Dermis microvascular lymphatic vessel endothelial cell (primary cell): ENCODE data around the gene EDAR. TPM values are rescaled to one million over a fixed set of nuclear protein-coding genes. Genes with fewer than 3 reads are reported as not detected.

Experiments used
- DNase-seq, 2 donors: peaks; one replicate each; pipeline versions ENCODE4 v3.0.0 to v3.0.0-alpha.2; 2010; ENCODE audit warnings: low read depth in 2 of 2
- total RNA-seq: library from RNA; depleted of rRNA; stranded (reverse); fragments of >200 nt; gene quantifications from 2 replicates; pipeline ENCODE4 v1.2.1, GENCODE V29; 2014

The EDAR gene
- total RNA-seq, result under 0.01 TPM in 1 of 2 replicates, not detected in the other

DNA sequence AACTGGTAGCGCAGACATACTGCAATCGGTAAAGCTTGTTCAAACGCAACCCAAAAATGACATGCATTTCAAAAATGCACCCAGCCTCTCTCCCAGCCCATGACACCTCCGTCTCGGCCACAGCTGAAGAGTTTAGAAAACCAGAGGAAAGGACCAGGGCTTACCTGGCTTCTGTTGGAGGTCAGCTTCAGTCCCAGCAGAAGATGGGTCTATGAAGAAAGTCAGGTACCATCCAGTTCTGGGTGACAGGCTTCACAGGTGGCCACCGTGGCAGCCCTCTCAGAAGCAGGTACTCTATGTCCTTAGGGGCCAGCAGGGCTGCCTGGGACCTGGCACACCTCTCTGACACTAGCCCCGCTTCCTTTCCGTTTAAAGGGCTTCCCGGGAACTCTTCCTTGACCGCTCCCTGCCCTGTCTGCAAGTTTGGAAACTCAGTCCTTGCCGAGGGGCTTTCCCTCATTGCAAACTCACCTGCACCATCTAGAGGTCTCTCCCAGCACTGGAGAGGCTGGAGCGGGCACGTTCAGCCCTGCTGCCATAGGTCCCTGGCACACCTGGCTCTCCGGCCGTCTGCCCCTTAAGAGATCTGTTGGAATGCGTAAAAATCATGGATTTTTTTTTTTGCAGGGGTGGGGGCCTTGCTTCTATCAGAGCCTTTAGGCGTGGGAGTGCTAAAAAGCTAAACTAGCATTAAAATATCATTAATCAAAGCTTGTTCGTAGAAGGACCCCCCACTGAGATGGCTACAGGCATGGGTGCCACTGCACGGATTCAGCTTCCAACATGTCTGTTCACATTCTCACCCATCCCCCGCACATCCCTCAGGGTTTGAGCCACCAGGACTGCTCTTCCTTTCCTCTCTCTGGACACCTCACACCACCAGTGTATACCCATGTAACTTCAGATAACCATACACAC lies at the start of gene EDAR:
TSS of gene EDAR (minus strand) at position 425 of the 918 bp plus-strand sequence. CDS start 58,206 bp downstream, outside the sequence.
- DNase-seq, result peak; percentile 29 to 38

DNA sequence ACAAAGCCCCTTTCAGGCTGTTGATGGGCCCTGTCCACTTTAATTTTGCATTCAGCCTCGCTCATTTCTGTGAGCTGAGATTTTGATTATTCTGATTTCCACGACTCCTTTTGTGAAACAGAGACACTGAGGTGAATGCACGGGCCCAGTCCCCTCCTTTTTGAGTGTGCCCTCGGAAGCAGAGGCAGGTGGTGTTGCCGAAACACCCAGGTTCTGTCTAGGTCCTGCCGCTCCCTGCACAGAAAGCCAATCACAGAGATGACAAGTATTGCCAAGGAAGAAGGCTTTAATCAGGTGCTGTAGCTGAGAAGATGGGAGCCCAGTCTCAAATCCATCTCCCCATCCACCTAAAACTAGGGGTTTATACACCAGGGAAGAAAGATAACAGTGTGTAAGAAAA lies 44.2 kb upstream of the EDAR start:
- no peak for DNase-seq

DNA sequence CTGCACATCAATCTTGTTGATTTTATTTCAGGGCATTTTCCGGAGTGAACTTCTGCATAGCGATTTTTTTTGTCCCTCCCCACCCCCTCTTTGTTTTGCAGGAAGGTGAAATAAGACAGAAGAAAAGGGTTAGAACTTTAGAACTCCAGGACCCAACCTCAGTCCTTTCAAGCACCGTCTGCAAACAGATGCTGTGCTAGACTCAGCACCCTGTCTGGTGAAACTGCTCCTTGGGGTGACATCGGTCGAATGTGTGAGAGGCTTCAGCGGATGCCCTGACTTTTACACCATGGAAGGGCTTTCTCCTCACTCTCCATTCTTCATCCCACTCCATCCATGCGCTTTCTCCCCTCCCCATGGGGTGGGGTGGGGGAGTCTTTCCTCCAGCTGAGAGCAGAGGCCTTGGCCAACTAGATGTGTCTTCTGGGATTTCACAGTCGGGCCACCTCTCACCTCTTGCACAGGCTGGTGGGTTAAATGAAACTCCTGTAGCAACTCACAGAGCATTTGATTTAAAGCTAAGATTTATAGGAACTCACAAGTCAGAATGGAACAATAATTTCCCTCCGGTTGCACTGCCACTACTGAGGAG lies 43.3 kb upstream of the EDAR start:
- DNase-seq, result no peak

DNA sequence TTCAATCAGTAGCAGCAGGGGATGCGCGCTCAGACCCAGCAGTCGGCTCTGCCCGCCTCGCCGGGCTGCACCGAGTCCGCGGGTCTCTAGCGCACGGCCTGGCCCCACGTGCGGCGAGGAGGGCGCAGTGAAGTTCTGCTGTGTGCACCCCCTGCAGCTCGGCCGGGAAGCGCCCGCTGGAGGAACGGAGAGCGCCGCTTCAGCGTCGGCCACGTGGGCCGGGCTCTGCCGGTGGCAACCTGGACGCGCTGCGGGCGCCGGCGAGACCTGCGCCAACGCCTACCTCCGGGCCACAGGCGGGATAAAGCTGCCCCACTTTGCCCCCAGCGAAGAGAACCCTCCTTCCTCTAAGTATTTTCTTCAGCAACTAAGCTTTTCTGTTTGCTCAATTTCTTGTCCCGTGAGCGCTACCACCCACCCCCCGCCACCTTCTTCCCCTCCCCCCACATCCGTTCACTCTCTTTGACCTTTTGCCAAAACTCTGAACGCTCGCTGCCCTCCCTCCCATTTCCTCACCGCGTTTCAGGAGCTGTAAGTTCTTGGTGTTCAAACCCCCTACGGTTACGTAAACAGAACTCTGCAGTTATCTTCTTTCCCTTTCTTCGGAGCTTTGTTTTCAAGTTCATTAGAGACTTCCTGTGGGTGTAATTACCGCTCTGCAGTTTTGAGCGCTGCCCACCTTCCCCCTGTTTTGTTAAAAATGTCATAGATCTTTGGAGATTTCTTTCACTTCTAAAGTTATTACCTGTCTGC lies 42.6 kb upstream of the EDAR start:
- peak in 1 of 2 donors; percentile 58 for DNase-seq

DNA sequence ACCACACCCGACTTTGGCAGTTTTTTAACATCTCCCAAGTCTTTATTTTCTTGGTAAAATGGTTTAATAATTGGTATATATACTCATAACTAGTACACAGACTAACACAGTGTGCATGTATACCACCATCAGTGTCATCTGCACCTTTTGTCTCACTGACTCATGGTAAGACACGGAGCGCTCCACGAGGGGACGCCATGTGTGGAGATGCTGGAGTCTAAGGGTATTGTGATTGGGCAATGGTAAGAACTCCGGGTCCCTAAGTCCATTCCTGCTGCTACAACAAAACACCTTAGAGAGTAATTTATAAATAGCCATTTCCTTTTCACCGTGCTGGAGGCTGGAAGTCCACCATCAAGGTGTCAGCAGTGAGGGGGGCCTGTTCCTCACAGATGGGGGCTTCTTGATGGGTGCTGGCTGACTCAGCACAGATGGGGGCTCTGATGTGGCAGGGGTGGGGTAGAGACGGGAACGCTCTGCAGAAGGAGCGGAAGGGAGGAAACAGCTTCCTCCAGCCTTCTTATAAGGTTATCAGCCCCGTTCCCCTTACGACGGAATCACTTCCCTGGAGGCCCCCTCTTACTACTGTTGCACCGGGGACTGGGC lies 42.0 kb upstream of the EDAR start:
- no peak for DNase-seq

DNA sequence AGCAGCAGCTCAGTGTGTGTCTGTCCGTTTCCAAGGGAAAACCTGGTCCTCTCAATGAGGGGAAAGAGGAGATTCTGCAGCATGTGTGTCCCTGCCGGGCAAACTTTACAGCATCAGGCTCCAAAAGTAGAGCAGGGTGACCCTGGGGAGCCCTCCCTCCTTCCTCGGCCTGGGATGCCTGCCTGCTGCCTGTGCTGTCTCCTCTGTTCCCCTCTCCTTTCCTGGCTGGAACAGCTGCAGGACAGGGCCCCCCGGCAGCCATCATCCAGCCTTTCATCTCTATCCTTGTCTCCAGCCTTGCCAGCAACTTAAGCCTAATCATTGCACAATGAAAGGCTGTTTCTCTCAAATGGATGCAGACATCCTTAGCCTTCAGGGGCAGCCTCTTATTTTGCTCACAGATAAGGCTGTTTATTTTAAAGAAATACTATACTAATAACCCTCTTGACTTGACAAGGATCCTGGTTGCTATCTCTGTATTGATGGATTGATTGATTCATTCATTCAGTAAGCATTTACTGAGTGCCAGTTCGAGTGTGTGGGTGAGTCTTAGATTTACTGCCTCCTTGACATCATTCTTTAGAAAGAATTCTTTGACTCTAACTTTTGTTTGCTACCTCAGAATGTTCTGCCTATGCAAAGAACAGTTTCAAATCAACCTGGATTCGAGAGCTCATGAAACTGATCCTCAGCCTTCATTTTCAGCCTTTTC lies 40.6 kb upstream of the EDAR start:
- DNase-seq, result no peak

DNA sequence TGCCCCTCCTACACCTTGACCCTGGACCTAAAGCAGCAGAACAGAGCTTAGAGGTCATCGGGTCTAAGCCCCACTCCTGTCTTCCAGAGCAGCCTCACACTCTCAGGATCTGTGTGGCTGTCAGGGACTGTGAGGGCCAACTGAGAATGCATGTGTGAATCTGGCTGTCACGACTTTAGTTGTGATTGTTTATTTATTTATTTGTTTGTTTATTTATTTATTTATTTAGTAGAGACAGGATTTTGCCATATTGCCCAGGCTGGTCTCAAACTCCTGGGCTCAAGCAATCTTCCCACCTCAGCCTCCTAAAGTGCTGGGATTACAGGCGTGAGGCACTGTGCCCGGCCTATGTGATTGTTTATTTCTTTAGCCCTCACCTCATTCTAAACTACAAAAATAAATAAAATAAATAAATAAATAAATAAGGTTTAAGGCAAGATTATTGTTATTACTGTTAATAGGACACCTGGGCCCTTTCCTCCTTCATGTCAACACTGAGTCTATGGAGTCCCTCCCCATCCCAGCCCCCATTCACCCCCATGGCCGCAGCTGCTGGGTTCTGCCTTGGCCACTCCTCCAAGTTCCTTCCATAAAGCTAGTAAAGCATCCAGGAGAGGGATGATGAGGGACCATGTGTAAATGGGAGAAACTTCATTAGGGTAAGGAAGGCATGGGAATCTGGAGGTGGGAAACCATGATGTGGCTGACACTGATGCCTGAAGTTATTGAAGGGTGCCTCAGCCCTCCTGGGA lies 39.9 kb upstream of the EDAR start:
- DNase-seq, result no peak

DNA sequence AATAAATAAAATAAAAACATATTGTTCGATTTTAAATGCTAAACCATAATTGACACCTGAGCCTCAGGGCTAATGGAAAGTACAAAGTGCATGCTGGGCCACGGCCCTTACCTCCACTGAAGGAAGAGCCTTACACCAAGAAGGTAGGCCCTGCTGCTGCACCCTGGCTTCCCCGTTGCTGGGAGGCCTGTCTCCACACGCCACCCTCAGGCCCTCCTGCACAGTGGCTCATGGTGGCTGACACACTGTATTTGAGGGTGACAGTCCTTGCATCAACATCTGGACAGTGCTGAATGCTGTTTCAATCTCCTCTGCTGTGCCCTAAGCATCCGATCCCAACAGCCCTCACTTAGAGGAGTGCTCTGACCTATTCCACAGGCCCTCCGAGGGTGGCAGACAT lies 39.3 kb upstream of the EDAR start:
- DNase-seq, result no peak

DNA sequence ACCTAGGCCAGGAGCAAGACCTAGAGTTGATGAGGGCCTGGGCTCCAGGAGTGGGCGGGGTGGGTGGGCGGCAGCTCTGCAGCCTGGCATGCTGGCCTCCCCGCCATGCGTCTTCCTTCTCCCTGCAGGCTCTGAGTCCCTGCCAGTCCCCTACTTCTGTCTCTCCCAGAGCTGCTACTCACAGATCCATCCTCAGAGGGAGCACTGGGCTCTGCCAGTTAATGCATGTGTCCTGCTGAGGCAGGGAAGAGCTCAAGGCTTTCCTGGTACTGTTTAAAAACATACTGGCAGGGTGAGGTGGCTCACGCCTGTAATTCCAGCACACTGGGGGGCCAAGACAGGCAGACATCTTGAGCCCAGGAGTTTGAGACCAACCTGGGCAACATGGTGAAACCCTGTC lies 38.7 kb upstream of the EDAR start:
- DNase-seq, result no peak

DNA sequence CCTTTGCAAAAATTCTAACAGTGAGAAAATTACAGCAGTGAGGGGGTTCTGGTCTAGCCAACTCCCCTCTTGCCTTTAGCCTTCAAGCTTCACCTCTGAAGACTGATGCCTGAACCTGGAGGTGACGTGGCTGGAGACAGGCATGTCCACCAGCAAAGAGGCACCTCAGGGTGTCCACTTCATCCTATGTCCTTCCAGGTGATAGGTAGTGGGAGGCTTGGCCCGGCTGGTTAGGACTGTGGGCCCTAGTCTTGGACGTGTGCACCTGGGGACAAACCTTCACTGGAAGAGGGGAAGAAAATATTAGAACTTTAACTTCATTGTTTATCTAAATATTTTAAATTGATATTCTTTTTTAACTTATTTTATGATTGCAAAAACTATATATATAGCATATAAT lies 35.5 kb upstream of the EDAR start:
- no peak for DNase-seq

DNA sequence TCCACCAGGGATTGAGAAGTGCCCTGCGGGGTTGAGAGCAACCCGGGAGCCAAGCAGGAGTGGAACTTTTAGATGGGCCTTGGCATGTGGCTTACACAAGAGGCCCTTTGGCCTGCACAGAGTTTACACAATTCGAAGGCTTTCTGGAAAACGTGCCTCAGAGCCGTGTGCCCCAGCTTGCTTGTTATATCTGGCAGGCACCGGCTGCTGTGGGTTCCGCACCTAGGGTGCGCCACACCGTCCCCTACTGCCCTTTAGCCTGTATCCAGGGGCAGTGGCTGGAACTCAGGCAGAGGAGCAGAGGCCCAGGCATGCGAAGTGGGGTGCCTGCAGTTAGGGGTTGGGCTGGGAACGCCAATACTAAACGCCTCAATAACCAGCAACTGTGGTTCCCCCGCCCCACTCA lies 32.9 kb upstream of the EDAR start:
- no peak for DNase-seq

DNA sequence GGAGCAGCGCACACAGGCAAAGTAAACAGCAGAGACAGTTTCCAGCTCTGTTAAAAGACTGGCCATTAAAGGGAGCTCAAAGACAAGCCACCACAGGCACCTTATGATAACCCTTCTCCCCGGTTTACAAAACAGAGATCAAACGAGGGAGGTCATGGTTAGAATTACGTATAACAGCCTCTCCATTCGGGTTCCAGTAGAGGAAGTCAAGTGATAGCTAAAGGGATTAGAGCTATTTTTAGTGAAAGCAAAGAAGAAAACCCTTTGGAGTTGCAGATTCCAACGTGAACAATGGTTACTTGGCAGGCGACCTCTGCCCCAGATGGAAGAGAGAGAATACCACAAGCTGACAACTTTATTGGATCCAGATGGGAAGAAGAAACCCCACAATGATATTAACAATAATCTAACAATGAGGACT lies 31.2 kb upstream of the EDAR start:
- peak in 1 of 2 donors; percentile 20 for DNase-seq

DNA sequence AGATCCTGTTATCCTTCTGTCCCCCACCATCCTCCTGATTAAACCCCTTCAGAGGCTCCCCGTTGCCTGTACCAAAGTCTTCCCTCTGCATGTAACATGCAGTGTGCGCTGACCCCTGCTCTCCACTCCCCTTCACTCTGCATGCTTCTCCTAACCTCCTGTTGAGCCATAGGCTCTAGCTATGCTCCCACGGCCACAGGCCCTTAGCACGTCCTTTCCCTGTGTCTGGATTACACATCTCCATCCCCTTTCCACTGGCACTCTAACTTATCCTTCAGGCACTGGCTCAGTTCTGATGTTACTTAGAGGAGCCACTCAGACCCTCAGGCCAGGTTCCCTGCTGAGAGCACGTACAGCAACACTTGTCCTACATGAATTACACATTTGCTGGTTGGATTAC lies 29.4 kb upstream of the EDAR start:
- no peak for DNase-seq

DNA sequence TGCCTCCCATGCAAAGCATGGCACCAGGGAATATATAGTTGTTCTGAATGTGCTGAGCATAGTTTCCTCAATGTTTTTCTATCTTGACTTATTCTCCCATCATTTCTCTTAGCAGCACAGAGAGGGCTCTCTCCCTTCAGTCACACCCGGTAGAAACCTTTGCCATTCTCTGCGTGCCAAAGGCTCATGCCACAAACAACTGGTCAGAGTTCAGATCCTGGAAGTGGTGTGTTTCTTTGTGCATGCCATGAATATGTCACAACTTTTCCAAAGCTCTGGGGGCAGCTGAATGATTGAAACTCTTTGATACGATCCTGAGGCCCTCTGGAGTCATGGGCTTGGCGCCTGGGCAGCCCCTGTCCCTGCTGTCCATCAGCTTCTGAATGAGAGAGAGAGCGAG lies 28.0 kb upstream of the EDAR start:
- no peak for DNase-seq

DNA sequence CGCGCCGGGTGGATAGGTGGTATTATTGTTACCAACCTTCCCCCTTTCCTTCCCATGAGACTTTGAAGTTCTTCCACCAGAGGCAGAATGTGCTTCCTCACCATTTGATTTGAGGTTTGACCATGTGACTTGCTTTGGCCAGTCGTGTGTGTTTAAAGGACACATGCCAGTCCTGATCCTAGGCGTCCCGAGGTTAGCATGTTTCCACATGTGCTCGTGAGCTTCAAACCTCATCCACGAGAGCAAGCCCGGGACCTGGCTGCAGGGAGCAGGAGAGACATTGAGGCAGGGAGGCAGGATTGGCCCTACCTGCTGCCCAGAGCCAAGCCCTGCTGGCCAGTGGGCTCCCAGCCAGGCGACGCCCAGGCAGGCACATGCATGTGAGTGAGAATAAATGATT lies 27.4 kb upstream of the EDAR start:
- DNase-seq, result no peak

DNA sequence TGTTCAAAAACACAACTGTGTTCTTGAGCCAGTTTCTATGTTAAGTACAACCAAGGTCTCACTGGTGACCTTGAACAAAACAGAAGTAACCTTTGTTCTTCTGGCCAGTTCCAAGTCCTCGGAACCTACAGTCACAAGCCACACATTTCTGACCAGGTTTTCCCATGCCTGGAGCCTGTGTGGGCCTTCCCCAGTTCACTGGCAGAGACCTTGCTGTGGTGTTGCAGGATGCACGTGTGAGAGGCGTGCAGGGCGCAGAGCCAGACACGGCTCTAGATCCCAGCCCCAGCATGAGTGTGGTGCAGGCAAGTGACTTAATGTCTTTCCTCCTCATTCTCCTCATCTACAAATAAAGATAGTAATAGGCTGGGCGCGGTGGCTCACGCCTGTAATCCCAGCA lies 25.5 kb upstream of the EDAR start:
- DNase-seq, result no peak

DNA sequence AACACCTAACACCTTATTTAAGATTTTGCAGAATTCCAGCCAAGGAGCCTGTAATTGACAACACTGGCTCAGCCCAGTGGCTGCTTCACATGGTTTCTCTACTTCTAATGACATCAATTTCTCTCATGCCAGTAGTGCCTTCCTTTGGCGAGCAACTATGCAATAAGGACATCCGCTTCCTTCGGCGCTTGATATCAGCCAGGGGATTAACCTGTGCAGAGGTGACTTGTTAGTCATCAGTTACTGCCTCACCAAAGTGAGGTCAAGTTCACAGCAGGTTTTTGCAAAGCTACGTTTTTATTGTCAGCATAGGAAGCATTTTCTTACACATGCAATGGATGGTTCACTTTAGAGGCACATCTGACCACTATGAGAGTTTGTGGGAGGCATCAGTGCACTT lies 24.0 kb upstream of the EDAR start:
- no peak for DNase-seq

DNA sequence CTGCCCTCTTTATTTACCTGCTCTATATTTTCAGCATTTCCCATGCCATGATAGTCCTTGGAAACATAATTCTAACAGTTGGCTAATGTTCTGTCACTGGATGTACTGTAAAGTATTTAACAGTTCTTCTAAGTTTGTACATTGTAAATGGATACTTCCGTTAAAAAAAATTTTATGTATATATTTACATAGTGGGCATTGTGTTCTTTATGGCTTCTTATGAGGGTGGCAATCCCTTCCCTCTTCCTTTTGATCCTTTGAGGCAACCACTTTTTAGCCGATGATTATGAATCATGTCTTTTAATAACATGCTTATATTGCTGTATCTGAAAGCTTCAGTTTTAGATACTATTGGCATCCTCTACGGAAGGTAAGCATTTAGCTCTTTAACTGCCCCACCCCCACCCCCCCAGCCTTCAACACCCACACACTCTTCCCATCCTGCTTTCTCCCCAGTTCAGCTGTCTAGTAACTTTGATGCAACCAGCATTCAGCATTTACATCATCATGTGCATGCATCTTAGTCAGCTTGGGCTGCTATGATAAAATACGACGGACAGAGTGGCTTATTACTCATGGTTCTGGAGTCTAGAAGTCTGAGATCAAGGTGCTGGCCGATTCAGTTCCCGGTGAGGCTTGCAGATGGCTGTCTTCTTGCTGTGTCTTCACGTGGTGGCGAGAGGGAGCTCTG lies 21.0 kb upstream of the EDAR start:
- DNase-seq, result no peak

DNA sequence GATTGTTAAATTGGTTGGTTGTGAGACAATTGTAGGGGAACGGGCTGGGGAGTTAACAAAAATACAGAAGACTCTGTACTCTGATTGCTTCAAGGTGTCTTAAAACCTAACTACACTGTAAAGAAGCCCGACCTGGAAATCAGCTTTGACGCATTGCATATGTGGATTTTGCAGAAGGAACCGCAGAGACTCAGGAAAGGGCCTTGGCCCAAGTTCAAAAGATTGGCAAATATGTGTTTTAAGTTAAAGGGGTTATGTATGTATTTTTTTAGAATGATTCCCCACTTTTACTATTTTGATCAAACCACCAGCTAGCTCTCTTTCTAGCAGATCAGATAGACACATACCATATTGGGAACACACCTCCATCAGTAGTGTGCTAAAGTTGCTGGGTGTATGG lies 18.0 kb upstream of the EDAR start:
- no peak for DNase-seq

DNA sequence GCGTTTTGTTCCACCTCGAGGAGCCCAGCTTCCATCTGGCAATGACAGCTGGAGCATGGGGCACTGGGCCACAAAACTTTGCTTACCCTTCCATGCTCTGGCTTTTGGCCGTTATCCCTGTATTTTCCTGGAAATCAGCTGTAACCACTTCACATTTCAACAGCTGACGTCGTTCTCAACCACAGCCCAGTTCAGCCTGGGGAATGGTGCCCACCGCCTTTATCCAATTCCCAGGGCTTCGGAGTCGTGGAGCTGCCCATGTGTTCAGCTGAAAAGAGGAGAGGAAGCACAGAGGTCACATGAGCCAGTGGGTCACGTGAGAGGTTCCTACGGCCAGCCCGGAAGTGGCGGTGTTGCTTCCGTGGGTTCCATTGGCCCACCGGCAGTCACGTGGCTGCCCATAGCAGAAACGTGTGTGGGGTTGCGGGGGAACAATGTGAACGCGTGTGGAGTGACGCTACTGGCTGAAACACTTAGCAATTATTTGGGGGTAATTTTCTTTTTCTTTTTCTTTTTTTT lies 16.7 kb upstream of the EDAR start:
- DNase-seq, result no peak
